Panc1 (cell line): ENCODE results near the gene SHC4. TPM values are rescaled to one million over a fixed set of nuclear protein-coding genes. Genes with fewer than 3 reads are reported as not detected.

ENCODE experiments used
- ATAC-seq: fragments of 200-7000 bp; cut with Tn5 transposase; 2 replicates; pipeline ENCODE4 v1.9.1; 2020; ENCODE audit warnings: mild to moderate bottlenecking, moderate library complexity
- BruUV-seq: library from RNA; stranded (reverse); fragments of 400-500 nt; replicated peaks from 2 replicates; lab custom pipeline; 2021; lab: Mats Ljungman, UMichigan
- CTCF ChIA-PET: fragments of 300-600 bp; sonication (Branson Sonifier 250); formaldehyde crosslinking; loops from one replicate; lab custom pipeline; 2022; ENCODE audit warnings: antibody characterized with exemption; lab: Charles Lee
- POLR2A ChIA-PET: fragments of 300-600 bp; sonication (Branson Sonifier 250); formaldehyde crosslinking; loops from one replicate; lab custom pipeline; 2022; ENCODE audit warnings: antibody characterized with exemption; lab: Charles Lee
- DNase-seq: peaks from one replicate; pipeline ENCODE4 v3.0.0-alpha.2; 2010; ENCODE audit warnings: low read depth, low spot score
- H3K27ac ChIP-seq: 2 replicates; pipeline ENCODE4 v1.5.1; 2011; ENCODE audit warnings: mild to moderate bottlenecking, low read length, inconsistent platforms
- H3K27me3 ChIP-seq: fragments of 200-500 bp; sonication (Bioruptor generic); 2 replicates; pipeline ENCODE4 v1.6.0; 2014; ENCODE audit warnings: low read length, inconsistent platforms; ENCODE audit not compliant: control insufficient read depth, insufficient read depth
- H3K36me3 ChIP-seq: fragments of 200-500 bp; sonication (Bioruptor generic); 2 replicates; pipeline ENCODE4 v1.5.1; 2014; ENCODE audit warnings: inconsistent platforms, mild to moderate bottlenecking, low read length, moderate library complexity; ENCODE audit not compliant: control insufficient read depth, insufficient read depth
- H3K4me1 ChIP-seq: 2 replicates; pipeline ENCODE4 v1.5.1; 2011; ENCODE audit warnings: inconsistent platforms, mild to moderate bottlenecking, low read length, moderate library complexity; ENCODE audit not compliant: control insufficient read depth, insufficient read depth
- H3K4me3 ChIP-seq, 2 experiments: 2 replicates each; pipeline ENCODE4 v1.5.1; 2011 to 2012; ENCODE audit warnings: low read depth in 2 of 2, low read length in 2 of 2, mild to moderate bottlenecking in 2 of 2, inconsistent platforms in 1 of 2, moderate library complexity in 1 of 2
- H3K9me3 ChIP-seq: fragments of 200-500 bp; sonication (Bioruptor generic); 2 replicates; pipeline ENCODE4 v1.5.1; 2014; ENCODE audit warnings: low read depth, mild to moderate bottlenecking, inconsistent platforms, low read length, moderate library complexity; ENCODE audit not compliant: control insufficient read depth, insufficient read depth
- POLR2AphosphoS5 ChIP-seq: IDR thresholded peaks from 2 replicates; pipeline ENCODE4 v1.6.1; 2012; ENCODE audit warnings: mild to moderate bottlenecking, low read depth, low read length, moderate library complexity
- SIN3A ChIP-seq: IDR thresholded peaks from 2 replicates; pipeline ENCODE4 v1.6.1; 2012; ENCODE audit warnings: low read depth, mild to moderate bottlenecking, low read length, moderate library complexity, borderline replicate concordance; ENCODE audit not compliant: insufficient read depth
- TCF7L2 ChIP-seq: IDR thresholded peaks from 2 replicates; pipeline ENCODE4 v1.6.1; 2011; ENCODE audit warnings: mild to moderate bottlenecking, low read depth, low read length, inconsistent platforms
- in situ Hi-C: cut with HindIII; loops from 2 replicates; pipeline ENCODE4 v1.10.0; 2016; ENCODE audit warnings: low sequenced_read_pairs, low pct_unique_long_range_greater_than_20kb
- intact Hi-C: fragments of 100-400 bp; cut with micrococcal nuclease; formaldehyde crosslinking; loops from one replicate; pipeline ENCODE4 v1.10.0; 2022; ENCODE audit not compliant: unreplicated experiment
- total RNA-seq: library from RNA; stranded (reverse); gene quantifications from one replicate; pipeline ENCODE4 v1.2.1, GENCODE V29; 2021; ENCODE audit not compliant: unreplicated experiment
- TF ChIP-seq, protein P1 (sequence below): fragments of 450-650 bp; IDR thresholded peaks from 2 replicates; pipeline ENCODE4 v1.5.1; 2017; ENCODE audit warnings: mild to moderate bottlenecking
- TF ChIP-seq, protein P2 (sequence below), 2 experiments: IDR thresholded peaks; 2 replicates each; pipeline ENCODE4 v1.6.1; 2011 to 2012; ENCODE audit warnings: low read depth in 2 of 2, control low read depth in 1 of 2, low read length in 1 of 2, mild to moderate bottlenecking in 1 of 2, moderate library complexity in 1 of 2; ENCODE audit not compliant: insufficient read depth in 1 of 2

The SHC4 gene
- total RNA-seq, 1 experiment from 2014 or later: 0.10 TPM

DNA sequence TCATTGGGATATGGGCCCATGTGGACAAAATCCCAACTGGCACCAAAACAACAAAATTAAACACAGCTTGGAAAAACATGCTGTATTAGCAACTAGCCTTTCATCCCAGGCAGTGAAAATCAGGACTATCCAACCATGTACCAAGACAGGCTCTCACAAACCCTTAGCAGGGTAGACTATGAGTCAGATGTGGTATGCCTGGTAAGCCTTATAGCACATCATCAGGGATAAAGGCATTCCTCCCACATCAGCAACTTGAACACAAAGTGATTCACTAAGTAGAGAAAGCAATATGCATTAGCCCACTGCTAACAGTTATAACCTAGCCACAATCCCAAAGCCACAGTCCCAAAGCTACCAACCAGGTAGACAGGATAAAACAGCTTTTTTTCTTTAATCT is 160.9 kb downstream of the SHC4 start:
- intact Hi-C loops: no loop called here
- H3K9me3 ChIP-seq: no peaks in the 10 kb centered on the region
- no peaks in the 10 kb centered on the region; the same call in 1 of the 2 replicates for H3K36me3 ChIP-seq
- DNase-seq: no peak
- BruUV-seq: no TSS peak
- H3K27ac ChIP-seq: no peak overlapping the region
- in situ Hi-C loops: no loop called here
- no peak overlapping the region for H3K4me3 ChIP-seq
- no peak for TF ChIP-seq SIN3A
- ChIA-PET POLR2A (no interaction called here), CTCF (interaction anchor here (0.6 kb wide), 1 partner anchor 449 kb away, joined by 5 read pairs; no protein-coding TSS in a partner anchor)
- no peaks in the 10 kb centered on the region for H3K27me3 ChIP-seq
- no peaks in the 10 kb centered on the region for H3K4me1 ChIP-seq
- no peak for ATAC-seq

DNA sequence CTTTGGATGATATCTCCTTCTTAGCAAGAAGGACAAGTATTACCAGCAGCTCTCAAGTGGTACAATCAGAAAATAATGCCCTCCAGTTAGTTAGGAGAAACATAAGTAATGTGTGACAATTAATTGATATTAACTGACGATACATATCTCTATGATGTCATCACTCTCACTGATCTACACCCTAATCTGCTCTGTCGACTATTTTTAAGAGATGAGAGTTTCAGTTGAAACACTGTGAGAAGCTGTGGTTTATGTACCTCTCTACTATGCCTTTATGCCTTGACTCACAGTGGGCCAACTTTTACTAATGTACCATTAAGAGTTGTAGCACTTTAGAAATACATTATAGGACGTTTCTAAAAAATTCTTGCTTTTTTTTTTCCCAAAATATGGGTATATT is 161.5 kb downstream of the SHC4 start:
- Histone ChIP-seq H3K4me3 (no peak overlapping the region), H3K27ac (no peak overlapping the region), H3K4me1 (no peaks in the 10 kb centered on the region), H3K9me3 (no peaks in the 10 kb centered on the region), H3K36me3 (peaks cover 2% of the 10 kb centered on the region; the same call in 1 of the 2 replicates), H3K27me3 (no peaks in the 10 kb centered on the region)
- CTCF ChIA-PET: interaction anchor here (0.6 kb wide), 1 partner anchor 1606 kb away, joined by 4 read pairs; no protein-coding TSS in a partner anchor
- no TSS peak for BruUV-seq
- TF ChIP-seq, protein P1, sequence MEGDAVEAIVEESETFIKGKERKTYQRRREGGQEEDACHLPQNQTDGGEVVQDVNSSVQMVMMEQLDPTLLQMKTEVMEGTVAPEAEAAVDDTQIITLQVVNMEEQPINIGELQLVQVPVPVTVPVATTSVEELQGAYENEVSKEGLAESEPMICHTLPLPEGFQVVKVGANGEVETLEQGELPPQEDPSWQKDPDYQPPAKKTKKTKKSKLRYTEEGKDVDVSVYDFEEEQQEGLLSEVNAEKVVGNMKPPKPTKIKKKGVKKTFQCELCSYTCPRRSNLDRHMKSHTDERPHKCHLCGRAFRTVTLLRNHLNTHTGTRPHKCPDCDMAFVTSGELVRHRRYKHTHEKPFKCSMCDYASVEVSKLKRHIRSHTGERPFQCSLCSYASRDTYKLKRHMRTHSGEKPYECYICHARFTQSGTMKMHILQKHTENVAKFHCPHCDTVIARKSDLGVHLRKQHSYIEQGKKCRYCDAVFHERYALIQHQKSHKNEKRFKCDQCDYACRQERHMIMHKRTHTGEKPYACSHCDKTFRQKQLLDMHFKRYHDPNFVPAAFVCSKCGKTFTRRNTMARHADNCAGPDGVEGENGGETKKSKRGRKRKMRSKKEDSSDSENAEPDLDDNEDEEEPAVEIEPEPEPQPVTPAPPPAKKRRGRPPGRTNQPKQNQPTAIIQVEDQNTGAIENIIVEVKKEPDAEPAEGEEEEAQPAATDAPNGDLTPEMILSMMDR: no peak
- TF ChIP-seq, protein P2, sequence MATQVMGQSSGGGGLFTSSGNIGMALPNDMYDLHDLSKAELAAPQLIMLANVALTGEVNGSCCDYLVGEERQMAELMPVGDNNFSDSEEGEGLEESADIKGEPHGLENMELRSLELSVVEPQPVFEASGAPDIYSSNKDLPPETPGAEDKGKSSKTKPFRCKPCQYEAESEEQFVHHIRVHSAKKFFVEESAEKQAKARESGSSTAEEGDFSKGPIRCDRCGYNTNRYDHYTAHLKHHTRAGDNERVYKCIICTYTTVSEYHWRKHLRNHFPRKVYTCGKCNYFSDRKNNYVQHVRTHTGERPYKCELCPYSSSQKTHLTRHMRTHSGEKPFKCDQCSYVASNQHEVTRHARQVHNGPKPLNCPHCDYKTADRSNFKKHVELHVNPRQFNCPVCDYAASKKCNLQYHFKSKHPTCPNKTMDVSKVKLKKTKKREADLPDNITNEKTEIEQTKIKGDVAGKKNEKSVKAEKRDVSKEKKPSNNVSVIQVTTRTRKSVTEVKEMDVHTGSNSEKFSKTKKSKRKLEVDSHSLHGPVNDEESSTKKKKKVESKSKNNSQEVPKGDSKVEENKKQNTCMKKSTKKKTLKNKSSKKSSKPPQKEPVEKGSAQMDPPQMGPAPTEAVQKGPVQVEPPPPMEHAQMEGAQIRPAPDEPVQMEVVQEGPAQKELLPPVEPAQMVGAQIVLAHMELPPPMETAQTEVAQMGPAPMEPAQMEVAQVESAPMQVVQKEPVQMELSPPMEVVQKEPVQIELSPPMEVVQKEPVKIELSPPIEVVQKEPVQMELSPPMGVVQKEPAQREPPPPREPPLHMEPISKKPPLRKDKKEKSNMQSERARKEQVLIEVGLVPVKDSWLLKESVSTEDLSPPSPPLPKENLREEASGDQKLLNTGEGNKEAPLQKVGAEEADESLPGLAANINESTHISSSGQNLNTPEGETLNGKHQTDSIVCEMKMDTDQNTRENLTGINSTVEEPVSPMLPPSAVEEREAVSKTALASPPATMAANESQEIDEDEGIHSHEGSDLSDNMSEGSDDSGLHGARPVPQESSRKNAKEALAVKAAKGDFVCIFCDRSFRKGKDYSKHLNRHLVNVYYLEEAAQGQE (IDR thresholded peaks at IDR 0.05; ENCODE audit: insufficient read depth in 1 of 2, low read depth in 2 of 2, low read length in 1 of 2): no peak
- TF ChIP-seq POLR2AphosphoS5: no peak
- no peak for TF ChIP-seq SIN3A
- no peak for TF ChIP-seq TCF7L2
- in situ Hi-C loops (no loop called here), intact Hi-C loops (no loop called here)
- POLR2A ChIA-PET: no interaction called here
- DNase-seq: no peak
- no peak for ATAC-seq

DNA sequence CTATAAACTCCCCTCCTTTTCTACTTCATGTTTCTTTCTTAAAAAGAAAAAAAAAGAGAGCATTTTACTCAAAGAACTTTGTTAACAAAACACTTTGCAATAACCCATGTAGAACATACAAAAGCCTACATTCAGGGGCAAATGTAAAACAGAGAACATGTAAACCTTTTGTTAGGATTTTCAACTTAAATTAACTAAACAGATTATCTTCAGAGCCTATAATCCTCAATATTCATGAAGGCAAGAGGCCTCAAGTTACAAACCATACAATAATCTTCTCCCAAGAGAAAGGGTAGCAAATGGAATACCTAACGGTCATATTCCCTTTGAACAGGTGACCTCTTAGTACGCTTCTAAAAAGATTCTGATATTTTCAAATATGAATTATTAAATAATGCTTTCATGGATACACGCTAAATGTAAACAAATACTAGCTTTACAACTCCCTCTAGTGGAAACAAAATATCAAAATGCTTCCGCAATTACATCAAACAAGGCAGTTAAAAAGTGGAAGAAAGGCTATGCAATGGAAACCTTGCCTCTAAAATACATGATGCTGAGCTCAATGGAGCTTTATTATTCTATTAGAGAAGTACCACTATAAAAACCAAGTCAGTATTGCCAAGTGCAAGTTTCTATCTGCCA is 162.8 kb downstream of the SHC4 start:
- in situ Hi-C loops: no loop called here
- intact Hi-C loops: no loop called here
- TF ChIP-seq SIN3A (no peak), TCF7L2 (0 out of 2 replicates have a peak, but pooled peaks have one; percentile 35), POLR2AphosphoS5 (no peak)
- TF ChIP-seq, protein P1: peak; percentile 51; the same call in 1 of the 2 replicates
- TF ChIP-seq, protein P2 (IDR thresholded peaks at IDR 0.05; ENCODE audit: insufficient read depth in 1 of 2, low read depth in 2 of 2, low read length in 1 of 2): no peak

More for the DNA sequence above, 162.8 kb downstream of the SHC4 start:
- no peak for DNase-seq
- BruUV-seq: no TSS peak
- ChIA-PET CTCF (no interaction called here), POLR2A (interaction anchor here (0.6 kb wide), 1 partner anchor 86 kb away, joined by 7 read pairs; no protein-coding TSS in a partner anchor)
- no peaks in the 10 kb centered on the region for H3K4me1 ChIP-seq
- H3K27me3 ChIP-seq: no peaks in the 10 kb centered on the region
- no peak for ATAC-seq
- H3K36me3 ChIP-seq: peaks cover 3% of the 10 kb centered on the region; the same call in 1 of the 2 replicates
- H3K27ac ChIP-seq: no peak overlapping the region
- H3K4me3 ChIP-seq: no peak overlapping the region
- H3K9me3 ChIP-seq: no peaks in the 10 kb centered on the region
